DND-41 (cell line): ENCODE data around the gene CCDC148.

Source experiments
- CTCF ChIP-seq: IDR thresholded peaks from 2 replicates; pipeline ENCODE4 v1.5.1; 2012; ENCODE audit warnings: borderline replicate concordance, low read length, moderate library complexity, mild to moderate bottlenecking; ENCODE audit not compliant: poor library complexity, severe bottlenecking; ENCODE audit errors: extremely low read depth
- EZH2 ChIP-seq: IDR thresholded peaks from 3 replicates; pipeline ENCODE4 v1.6.1; 2012; ENCODE audit warnings: borderline replicate concordance, low read depth, mild to moderate bottlenecking, moderate library complexity, low read length, inconsistent platforms; ENCODE audit not compliant: severe bottlenecking

- no peak for TF ChIP-seq CTCF
- no peak for TF ChIP-seq EZH2
These were observed 96.7 kb downstream of the CCDC148 start for GRCh38 chr2:158359846-158360245.
